Sigmoid colon (tissue), 3 donors: ENCODE measurements around the gene DIP2B.

ENCODE experiments used
- CTCF ChIP-seq, 4 experiments: fragments of 450-650 bp in 3 of 4; fragments of 200-600 bp in 1 of 4; IDR thresholded peaks; one replicate each; pipeline ENCODE4 v1.5.1; 2016 to 2019; ENCODE audit warnings: antibody characterized with exemption in 4 of 4, mild to moderate bottlenecking in 3 of 4, moderate library complexity in 2 of 4
- POLR2A ChIP-seq, 2 donors: fragments of 450-650 bp; IDR thresholded peaks; one replicate each; pipeline ENCODE4 v1.6.1; 2016; ENCODE audit warnings: antibody characterized with exemption in 2 of 2, mild to moderate bottlenecking in 2 of 2, moderate library complexity in 2 of 2

- TF ChIP-seq CTCF (IDR thresholded peaks at IDR 0.05) = no peak
- TF ChIP-seq POLR2A (IDR thresholded peaks at IDR 0.05) = no peak
Observed at GRCh38 chr12:50625029-50625925, 120.5 kb downstream of the DIP2B start.
